ENCODE data around the gene TP53.

- no peak for TF ChIP-seq RBBP5 (conservative IDR thresholded peaks at IDR 0.05)
- no peak for TF ChIP-seq EP300 (IDR thresholded peaks at IDR 0.05; ENCODE audit: borderline replicate concordance in 1 of 2, control insufficient read depth in 1 of 2, low read depth in 2 of 2, low read length in 2 of 2)
- no peak for TF ChIP-seq ZNF274 (IDR thresholded peaks at IDR 0.05; ENCODE audit: insufficient read depth, insufficient read length)
- TF ChIP-seq, protein P1, sequence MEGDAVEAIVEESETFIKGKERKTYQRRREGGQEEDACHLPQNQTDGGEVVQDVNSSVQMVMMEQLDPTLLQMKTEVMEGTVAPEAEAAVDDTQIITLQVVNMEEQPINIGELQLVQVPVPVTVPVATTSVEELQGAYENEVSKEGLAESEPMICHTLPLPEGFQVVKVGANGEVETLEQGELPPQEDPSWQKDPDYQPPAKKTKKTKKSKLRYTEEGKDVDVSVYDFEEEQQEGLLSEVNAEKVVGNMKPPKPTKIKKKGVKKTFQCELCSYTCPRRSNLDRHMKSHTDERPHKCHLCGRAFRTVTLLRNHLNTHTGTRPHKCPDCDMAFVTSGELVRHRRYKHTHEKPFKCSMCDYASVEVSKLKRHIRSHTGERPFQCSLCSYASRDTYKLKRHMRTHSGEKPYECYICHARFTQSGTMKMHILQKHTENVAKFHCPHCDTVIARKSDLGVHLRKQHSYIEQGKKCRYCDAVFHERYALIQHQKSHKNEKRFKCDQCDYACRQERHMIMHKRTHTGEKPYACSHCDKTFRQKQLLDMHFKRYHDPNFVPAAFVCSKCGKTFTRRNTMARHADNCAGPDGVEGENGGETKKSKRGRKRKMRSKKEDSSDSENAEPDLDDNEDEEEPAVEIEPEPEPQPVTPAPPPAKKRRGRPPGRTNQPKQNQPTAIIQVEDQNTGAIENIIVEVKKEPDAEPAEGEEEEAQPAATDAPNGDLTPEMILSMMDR (IDR thresholded peaks at IDR 0.05 in 2 of 3, conservative IDR thresholded peaks at IDR 0.05 in 1 of 3; ENCODE audit: control insufficient read depth in 2 of 3, extremely low read depth in 1 of 3, insufficient read depth in 1 of 3, low read depth in 3 of 3, low read length in 3 of 3) = no peak
- TF ChIP-seq EZH2 (IDR thresholded peaks at IDR 0.05; ENCODE audit: borderline replicate concordance, control insufficient read depth, low read depth, low read length) = no peak
These were observed 10.8 kb downstream of the TP53 start for GRCh38 chr17:7676533-7676932.

All from GM12878 (cell line).